ENCODE measurements around the gene OR9G4. TPM values are rescaled to one million over a fixed set of nuclear protein-coding genes. Genes with fewer than 3 reads are reported as not detected.

OR9G4 gene
- total RNA-seq, 3 donors from 2014 or later: not detected

- TF ChIP-seq POLR2AphosphoS5 (IDR thresholded peaks at IDR 0.05) (no peak), CTCF (IDR thresholded peaks at IDR 0.05) (no peak)
- no peaks in the 10 kb centered on the region for H3K36me3 ChIP-seq
- no peak for DNase-seq (ENCODE audit: low spot score in 2 of 2)
- H3K4me3 ChIP-seq: no peak overlapping the region
- no peak overlapping the region for H3K27ac ChIP-seq
- no peaks in the 10 kb centered on the region for H3K9me3 ChIP-seq
- H3K4me1 ChIP-seq: no peaks in the 10 kb centered on the region
- H3K27me3 ChIP-seq: no peaks in the 10 kb centered on the region
- intact Hi-C loops (cut with DNase I; ENCODE audit: low total_unique reads): no loop called here
Observed at GRCh38 chr11:56700242-56700913, 48.1 kb downstream of the OR9G4 start.

GRCh38 chr11:56698795-56699194 lies 49.7 kb downstream of the OR9G4 start, which contains the start of gene OR9G1:
Gene OR9G1, plus strand, starts transcription at chr11:56699095. Its CDS starts 1,293 bp downstream, at chr11:56700388.
- TF ChIP-seq POLR2A (IDR thresholded peaks at IDR 0.05) (no peak), CTCF (IDR thresholded peaks at IDR 0.05) (no peak), POLR2AphosphoS5 (IDR thresholded peaks at IDR 0.05) (no peak)

GRCh38 chr11:56693428-56693827 lies 55.1 kb downstream of the OR9G4 start:
- H3K36me3 ChIP-seq: no peaks in the 10 kb centered on the region
- no peaks in the 10 kb centered on the region for H3K4me1 ChIP-seq
- DNase-seq (ENCODE audit: low spot score in 2 of 2): no peak
- H3K27me3 ChIP-seq: no peaks in the 10 kb centered on the region
- H3K4me3 ChIP-seq: no peak overlapping the region
- TF ChIP-seq CTCF (IDR thresholded peaks at IDR 0.05) (no peak), POLR2AphosphoS5 (IDR thresholded peaks at IDR 0.05) (no peak), POLR2A (IDR thresholded peaks at IDR 0.05) (no peak)
- intact Hi-C loops (cut with DNase I; ENCODE audit: low total_unique reads): no loop called here
- no peak overlapping the region for H3K27ac ChIP-seq
- H3K9me3 ChIP-seq: no peaks in the 10 kb centered on the region

More at GRCh38 chr11:56698795-56699194, 49.7 kb downstream of the OR9G4 start, which contains the start of gene OR9G1:
- Histone ChIP-seq H3K9me3 (no peaks in the 10 kb centered on the region), H3K4me3 (no peak within 1 kb of the TSS), H3K27ac (no peak within 1 kb of the TSS), H3K4me1 (no peaks in the 10 kb centered on the region), H3K27me3 (no peaks in the 10 kb centered on the region), H3K36me3 (no peaks in the 10 kb centered on the region)
- no peak for DNase-seq (ENCODE audit: low spot score in 2 of 2)
- intact Hi-C loops (cut with DNase I; ENCODE audit: low total_unique reads): no loop called here

Other genes with a start within 250 kb of the OR9G4 start
- not detected for gene OR5M11, start 205.4 kb downstream of the OR9G4 start, total RNA-seq
- not detected for gene OR5M10, start 171.0 kb downstream of the OR9G4 start, total RNA-seq
- not detected for gene OR5M1, start 133.8 kb downstream of the OR9G4 start, total RNA-seq
- gene OR5AP2, start 106.3 kb downstream of the OR9G4 start, total RNA-seq: not detected
- not detected for gene OR5AR1, start 85.0 kb downstream of the OR9G4 start, total RNA-seq
- gene OR9G1, start 49.6 kb downstream of the OR9G4 start, total RNA-seq: not detected
- not detected for gene OR5AK2, start 240.2 kb upstream of the OR9G4 start, total RNA-seq

Data from breast epithelium (tissue), 4 donors.